Hematopoietic multipotent progenitor cell treated with erythropoietin and hydrocortisone succinate and interleukin-3 and kit ligand, for 15 days (in vitro differentiated cells): ENCODE results near the gene IFITM1.
"Not testable (repeated sequence)": the region's sequence is repeated elsewhere in the genome, so short reads cannot be mapped to it uniquely, and the experiment has no call there.

Source experiments
- DNase-seq: peaks from one replicate; pipeline ENCODE4 v3.0.0-alpha.2; 2015; ENCODE audit warnings: low spot score

The IFITM1 gene

GRCh38 chr11:326842-327580 is 13.2 kb downstream of the IFITM1 start:
- DNase-seq, result no peak

GRCh38 chr11:327581-327923 is 13.7 kb downstream of the IFITM1 start:
- no peak for DNase-seq

GRCh38 chr11:328012-328411 is 14.2 kb downstream of the IFITM1 start:
- DNase-seq, result no peak

GRCh38 chr11:328516-329100 is 14.8 kb downstream of the IFITM1 start:
- DNase-seq, result not testable (repeated sequence)

GRCh38 chr11:329886-330253 is 16.0 kb downstream of the IFITM1 start:
- no peak for DNase-seq

- DNase-seq, result no peak
These were observed 16.5 kb downstream of the IFITM1 start for GRCh38 chr11:330307-330693.

GRCh38 chr11:330694-331357 is 17.0 kb downstream of the IFITM1 start:
- DNase-seq, result no peak

- DNase-seq, result no peak
These were observed 17.7 kb downstream of the IFITM1 start for GRCh38 chr11:331358-332060.

- DNase-seq, result no peak
These were observed 19.0 kb downstream of the IFITM1 start for GRCh38 chr11:332651-333480.

GRCh38 chr11:333616-334263 is 19.9 kb downstream of the IFITM1 start:
- DNase-seq, result not testable (repeated sequence)

GRCh38 chr11:334264-334994 is 20.6 kb downstream of the IFITM1 start:
- no peak for DNase-seq

- no peak for DNase-seq
These were observed 22.2 kb downstream of the IFITM1 start for GRCh38 chr11:335779-336658.

- no peak for DNase-seq
These were observed 22.9 kb downstream of the IFITM1 start for GRCh38 chr11:336659-337198.

GRCh38 chr11:337711-338110 is 23.9 kb downstream of the IFITM1 start:
- DNase-seq, result no peak

- no peak for DNase-seq
These were observed 26.1 kb downstream of the IFITM1 start for GRCh38 chr11:339963-340362.

- no peak for DNase-seq
These were observed 27.0 kb downstream of the IFITM1 start for GRCh38 chr11:340539-341512.

GRCh38 chr11:342328-342727 is 28.5 kb downstream of the IFITM1 start:
- no peak for DNase-seq
